ENCODE data around the gene SUPT3H. TPM values are rescaled to one million over a fixed set of nuclear protein-coding genes. Genes with fewer than 3 reads are reported as not detected.

The SUPT3H gene
- total RNA-seq, 4 donors from 2014 or later: 1.6 to 5.6 (median 3.8) TPM

DNA sequence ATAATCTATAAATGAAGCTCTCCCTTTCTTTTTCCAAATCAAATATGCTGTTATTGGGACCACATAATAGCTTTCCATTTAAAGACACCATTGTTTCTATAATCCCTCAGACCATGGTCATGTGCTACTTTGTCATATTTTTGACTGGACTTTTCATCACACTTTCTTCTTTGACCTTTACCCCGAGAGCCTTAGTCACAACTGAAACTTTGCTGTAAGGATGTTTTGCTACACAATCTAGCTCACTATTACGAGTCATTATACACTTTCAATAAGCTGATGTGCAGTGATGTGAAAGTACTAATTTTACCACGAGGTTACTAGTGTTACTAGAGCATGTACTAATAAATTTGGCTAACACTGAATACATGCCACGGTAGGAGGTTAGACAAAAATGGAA, 416.8 kb downstream of the SUPT3H start:
- H3K4me3 ChIP-seq (ENCODE audit: low read depth, poor library complexity, severe bottlenecking): no peak overlapping the region
- 83 to 85% methylated on average over 4 of the region's 4 CpGs for WGBS, 2 donors
- DNase-seq (ENCODE audit: low spot score in 2 of 2): no peak
- no peak for TF ChIP-seq POLR2A (IDR thresholded peaks at IDR 0.05)
- TF ChIP-seq, protein P1, sequence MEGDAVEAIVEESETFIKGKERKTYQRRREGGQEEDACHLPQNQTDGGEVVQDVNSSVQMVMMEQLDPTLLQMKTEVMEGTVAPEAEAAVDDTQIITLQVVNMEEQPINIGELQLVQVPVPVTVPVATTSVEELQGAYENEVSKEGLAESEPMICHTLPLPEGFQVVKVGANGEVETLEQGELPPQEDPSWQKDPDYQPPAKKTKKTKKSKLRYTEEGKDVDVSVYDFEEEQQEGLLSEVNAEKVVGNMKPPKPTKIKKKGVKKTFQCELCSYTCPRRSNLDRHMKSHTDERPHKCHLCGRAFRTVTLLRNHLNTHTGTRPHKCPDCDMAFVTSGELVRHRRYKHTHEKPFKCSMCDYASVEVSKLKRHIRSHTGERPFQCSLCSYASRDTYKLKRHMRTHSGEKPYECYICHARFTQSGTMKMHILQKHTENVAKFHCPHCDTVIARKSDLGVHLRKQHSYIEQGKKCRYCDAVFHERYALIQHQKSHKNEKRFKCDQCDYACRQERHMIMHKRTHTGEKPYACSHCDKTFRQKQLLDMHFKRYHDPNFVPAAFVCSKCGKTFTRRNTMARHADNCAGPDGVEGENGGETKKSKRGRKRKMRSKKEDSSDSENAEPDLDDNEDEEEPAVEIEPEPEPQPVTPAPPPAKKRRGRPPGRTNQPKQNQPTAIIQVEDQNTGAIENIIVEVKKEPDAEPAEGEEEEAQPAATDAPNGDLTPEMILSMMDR (IDR thresholded peaks at IDR 0.05): no peak
- intact Hi-C loops (cut with DNase I; ENCODE audit: low total_unique reads): no loop called here

DNA sequence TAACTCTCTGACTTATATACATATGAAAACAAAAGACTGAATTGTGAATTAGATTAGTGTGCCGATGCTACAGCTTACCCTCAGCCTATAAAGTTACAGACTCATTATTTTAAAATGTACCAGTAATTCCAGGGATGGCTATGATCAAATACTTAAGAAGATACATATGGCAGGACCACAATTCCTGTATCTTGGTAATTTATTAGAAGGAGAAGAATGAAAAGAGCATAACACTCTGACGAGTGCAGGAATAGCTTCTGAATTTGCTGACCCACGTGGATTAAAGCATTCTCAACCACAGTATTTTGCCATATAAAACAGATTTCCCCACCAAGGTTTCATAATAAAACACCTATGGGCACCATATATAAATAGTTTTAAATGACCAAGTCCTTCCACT, 418.1 kb downstream of the SUPT3H start:
- intact Hi-C loops (cut with DNase I; ENCODE audit: low total_unique reads): no loop called here
- no peak for DNase-seq (ENCODE audit: low spot score in 2 of 2)
- no peak for TF ChIP-seq POLR2A (IDR thresholded peaks at IDR 0.05)
- TF ChIP-seq, protein P1 (IDR thresholded peaks at IDR 0.05): no peak
- no peak overlapping the region for H3K4me3 ChIP-seq (ENCODE audit: low read depth, poor library complexity, severe bottlenecking)
- WGBS, 2 donors: 90% methylated on average over 3 of the region's 3 CpGs

DNA sequence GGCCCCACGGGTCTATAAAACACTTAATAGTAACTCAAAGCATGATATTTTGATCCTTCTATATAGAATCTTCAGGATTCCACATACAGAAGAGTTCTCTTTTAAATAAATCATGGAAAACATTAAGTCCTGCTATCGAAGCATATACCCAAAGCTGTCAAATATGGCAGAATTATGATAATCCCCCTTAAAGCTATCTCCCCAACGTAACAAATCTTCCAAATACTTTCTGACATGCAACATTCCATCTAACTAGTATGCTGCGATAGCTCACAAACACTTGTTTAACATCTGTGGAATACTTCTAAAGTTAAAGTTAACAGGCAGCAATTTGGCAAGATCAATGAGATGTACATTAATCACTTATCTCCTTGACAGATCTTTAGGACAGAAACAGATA, 420.6 kb downstream of the SUPT3H start:
- TF ChIP-seq POLR2A (IDR thresholded peaks at IDR 0.05): no peak
- TF ChIP-seq, protein P1 (IDR thresholded peaks at IDR 0.05): no peak
- intact Hi-C loops (cut with DNase I; ENCODE audit: low total_unique reads): no loop called here
- H3K4me3 ChIP-seq (ENCODE audit: low read depth, poor library complexity, severe bottlenecking): no peak overlapping the region
- 52 to 71% methylated on average over 4 of the region's 4 CpGs for WGBS, 2 donors
- DNase-seq (ENCODE audit: low spot score in 2 of 2): no peak

DNA sequence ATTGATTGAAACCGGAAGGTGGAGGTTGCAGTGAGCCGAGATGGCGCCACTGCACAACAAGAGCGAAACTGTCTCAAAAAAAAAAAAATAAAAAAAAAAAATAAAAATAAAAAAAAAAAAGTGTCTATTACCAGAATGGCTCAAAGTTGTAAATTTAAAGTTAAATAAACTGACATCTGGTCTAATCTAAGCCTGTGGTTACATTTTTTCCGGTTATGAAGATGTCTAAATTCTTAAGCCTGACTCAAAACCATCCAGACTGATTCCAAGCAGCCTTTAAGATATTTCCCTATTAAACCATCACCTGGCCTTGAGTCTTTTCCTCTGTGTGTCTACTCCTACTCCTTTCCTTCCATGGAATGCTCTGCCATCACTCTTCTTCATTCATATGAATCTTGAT, 421.3 kb downstream of the SUPT3H start:
- TF ChIP-seq, protein P1 (IDR thresholded peaks at IDR 0.05): no peak
- no peak for TF ChIP-seq POLR2A (IDR thresholded peaks at IDR 0.05)
- no peak overlapping the region for H3K4me3 ChIP-seq (ENCODE audit: low read depth, poor library complexity, severe bottlenecking)
- DNase-seq (ENCODE audit: low spot score in 2 of 2): no peak
- intact Hi-C loops (cut with DNase I; ENCODE audit: low total_unique reads): no loop called here
- WGBS, 2 donors: 81 to 89% methylated on average over 5 of the region's 5 CpGs

DNA sequence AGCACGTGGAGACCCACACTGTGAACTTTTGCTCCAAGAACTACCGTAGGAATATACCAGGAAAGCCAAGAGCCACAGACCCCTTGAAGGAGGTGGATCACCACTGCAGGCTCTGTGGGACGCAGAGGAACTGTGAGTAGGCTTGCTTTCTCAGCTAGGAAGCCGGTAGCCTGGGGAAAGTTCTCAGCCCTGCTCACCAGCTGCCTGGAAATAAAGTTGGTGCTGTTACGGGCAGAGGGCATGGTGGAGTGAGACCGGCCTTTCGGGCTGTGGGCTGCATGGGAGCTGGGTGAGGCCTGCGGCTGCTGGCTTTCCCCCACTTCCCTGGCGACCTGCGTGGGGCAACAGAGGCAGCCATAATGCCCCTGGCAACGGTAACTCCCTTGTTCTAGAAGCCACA, 422.6 kb downstream of the SUPT3H start:
- no peak for DNase-seq (ENCODE audit: low spot score in 2 of 2)
- TF ChIP-seq, protein P1 (IDR thresholded peaks at IDR 0.05): no peak
- TF ChIP-seq POLR2A (IDR thresholded peaks at IDR 0.05): no peak
- no peak overlapping the region for H3K4me3 ChIP-seq (ENCODE audit: low read depth, poor library complexity, severe bottlenecking)
- intact Hi-C loops (cut with DNase I; ENCODE audit: low total_unique reads): no loop called here
- WGBS, 2 donors: 75 to 80% methylated on average over 11 of the region's 11 CpGs

DNA sequence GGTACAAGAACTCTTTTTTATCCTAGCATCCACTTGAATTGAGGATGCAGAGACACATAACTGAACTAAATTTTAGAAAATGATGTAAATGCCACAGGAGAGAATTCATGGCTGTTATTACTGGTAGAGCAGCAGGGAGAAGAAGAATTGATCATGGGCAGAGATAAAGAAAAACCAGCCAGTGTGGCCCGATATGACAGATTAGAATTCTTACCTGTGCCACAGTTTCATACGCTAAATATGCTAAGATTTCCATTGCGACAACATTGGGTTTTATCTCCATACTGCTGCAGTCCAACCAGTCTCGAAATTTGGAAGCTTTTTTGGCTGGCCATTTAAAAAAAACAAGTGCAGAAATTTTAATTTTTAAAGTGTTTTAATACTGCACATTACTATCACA, 423.5 kb downstream of the SUPT3H start:
- WGBS, 2 donors: 87 to 88% methylated on average over 4 of the region's 4 CpGs
- intact Hi-C loops (cut with DNase I; ENCODE audit: low total_unique reads): no loop called here
- TF ChIP-seq, protein P1 (IDR thresholded peaks at IDR 0.05): no peak
- TF ChIP-seq POLR2A (IDR thresholded peaks at IDR 0.05): no peak

More for the DNA sequence above, 423.5 kb downstream of the SUPT3H start:
- no peak for DNase-seq (ENCODE audit: low spot score in 2 of 2)
- no peak overlapping the region for H3K4me3 ChIP-seq (ENCODE audit: low read depth, poor library complexity, severe bottlenecking)

Data from lower leg skin (tissue), 4 donors.